Subcutaneous adipose tissue (tissue), 4 donors: ENCODE results near the gene MOGAT3. TPM values are rescaled to one million over a fixed set of nuclear protein-coding genes. Genes with fewer than 3 reads are reported as not detected.

Experiments
- total RNA-seq, 4 donors: library from RNA; depleted of rRNA; stranded (reverse); fragments of >200 nt; gene quantifications; one replicate each; pipeline ENCODE4 v1.1.0, GENCODE V29; 2016
- TF ChIP-seq, protein P1 (sequence below): fragments of 450-650 bp; IDR thresholded peaks from one replicate; pipeline ENCODE4 v1.5.1; 2016; ENCODE audit warnings: low read depth, mild to moderate bottlenecking, control low read depth, antibody characterized with exemption, moderate library complexity

Gene MOGAT3
- total RNA-seq, 4 donors from 2014 or later: not detected

DNA sequence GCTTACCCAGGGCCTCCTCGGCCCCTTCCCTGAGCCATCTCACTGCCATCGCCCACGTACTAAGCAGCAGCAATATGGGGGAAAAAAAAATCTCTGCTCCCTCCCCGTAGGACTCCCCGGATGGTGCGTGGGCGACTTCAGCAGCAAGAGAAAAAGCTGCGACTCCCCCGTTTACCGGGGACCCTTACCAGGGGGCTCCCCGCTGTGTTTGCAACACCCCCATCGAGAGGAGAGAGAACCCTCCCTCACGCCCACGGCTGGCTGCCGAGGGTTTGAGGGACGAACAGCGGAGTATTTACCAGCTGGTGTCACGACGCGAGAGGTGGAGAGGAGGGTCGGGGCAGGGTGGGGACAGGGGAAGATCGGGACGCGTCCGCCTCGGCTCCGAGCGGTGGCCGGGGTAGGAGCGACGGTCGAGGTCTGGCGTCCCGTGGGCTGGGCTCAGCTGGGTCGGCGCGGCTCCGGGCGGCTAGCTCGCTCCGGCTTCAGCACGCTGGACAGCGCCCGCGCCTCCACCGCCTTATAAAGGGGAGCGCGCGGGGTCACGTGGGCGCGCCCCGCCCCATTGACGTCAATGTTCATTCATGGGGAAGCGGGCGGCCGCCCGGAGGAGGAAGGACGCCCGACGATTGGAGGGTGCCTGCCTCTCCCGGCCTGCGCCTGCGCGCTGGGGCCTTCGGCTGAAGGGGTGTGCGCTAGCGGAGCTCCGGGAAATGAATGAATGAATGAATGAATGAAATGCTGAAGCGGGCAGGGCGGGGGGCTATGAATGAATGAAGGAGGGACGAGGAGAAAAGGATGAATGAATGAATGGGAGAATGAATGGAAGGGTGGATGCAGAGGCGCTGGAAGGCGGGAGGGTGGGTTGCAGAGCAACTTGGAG, 35.5 kb downstream of the MOGAT3 start, which contains the start of gene VGF:
TSS of gene VGF (minus strand) at position 495 of the 883 bp plus-strand sequence. CDS start 726 bp downstream, outside the sequence.
- TF ChIP-seq, protein P1, sequence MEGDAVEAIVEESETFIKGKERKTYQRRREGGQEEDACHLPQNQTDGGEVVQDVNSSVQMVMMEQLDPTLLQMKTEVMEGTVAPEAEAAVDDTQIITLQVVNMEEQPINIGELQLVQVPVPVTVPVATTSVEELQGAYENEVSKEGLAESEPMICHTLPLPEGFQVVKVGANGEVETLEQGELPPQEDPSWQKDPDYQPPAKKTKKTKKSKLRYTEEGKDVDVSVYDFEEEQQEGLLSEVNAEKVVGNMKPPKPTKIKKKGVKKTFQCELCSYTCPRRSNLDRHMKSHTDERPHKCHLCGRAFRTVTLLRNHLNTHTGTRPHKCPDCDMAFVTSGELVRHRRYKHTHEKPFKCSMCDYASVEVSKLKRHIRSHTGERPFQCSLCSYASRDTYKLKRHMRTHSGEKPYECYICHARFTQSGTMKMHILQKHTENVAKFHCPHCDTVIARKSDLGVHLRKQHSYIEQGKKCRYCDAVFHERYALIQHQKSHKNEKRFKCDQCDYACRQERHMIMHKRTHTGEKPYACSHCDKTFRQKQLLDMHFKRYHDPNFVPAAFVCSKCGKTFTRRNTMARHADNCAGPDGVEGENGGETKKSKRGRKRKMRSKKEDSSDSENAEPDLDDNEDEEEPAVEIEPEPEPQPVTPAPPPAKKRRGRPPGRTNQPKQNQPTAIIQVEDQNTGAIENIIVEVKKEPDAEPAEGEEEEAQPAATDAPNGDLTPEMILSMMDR: no peak

DNA sequence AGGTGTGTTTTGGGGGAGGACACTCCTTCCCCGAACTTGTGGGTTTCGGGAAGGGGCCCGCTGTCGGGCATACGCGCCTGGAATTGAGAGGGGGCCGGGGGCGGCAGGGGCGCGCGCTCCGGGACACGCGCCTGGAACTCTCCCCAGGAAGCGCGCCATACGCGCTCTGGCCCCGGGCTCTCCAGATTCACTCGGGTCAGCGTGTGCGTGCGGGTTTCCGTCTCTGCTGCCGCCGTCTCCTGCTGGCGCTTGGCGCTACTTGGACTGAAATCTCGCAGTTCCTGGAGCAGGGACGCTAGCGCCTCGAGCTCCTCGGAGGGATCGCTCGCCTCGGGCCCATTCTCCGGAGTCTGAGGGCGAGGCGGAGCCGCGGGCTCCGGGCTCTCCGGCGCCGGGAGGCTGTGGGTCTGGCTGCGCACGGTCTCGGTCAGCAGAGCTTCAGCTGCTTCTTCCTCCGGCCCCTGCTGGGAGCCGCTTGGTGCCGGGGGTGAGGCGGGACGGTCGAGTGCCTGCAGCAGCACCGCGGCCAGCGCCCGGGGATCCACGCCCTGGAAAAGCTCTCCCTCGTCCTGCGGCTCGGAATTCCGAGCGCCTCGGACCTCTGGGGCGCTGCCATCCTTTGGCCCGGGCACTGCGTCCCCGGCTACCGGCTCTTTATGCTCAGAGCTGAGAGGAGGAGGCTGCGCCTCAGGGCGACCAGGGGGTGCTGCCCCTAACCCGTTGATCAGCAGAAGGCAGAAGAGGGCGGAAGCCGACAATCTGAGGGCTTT, 36.6 kb downstream of the MOGAT3 start:
- TF ChIP-seq, protein P1: no peak

DNA sequence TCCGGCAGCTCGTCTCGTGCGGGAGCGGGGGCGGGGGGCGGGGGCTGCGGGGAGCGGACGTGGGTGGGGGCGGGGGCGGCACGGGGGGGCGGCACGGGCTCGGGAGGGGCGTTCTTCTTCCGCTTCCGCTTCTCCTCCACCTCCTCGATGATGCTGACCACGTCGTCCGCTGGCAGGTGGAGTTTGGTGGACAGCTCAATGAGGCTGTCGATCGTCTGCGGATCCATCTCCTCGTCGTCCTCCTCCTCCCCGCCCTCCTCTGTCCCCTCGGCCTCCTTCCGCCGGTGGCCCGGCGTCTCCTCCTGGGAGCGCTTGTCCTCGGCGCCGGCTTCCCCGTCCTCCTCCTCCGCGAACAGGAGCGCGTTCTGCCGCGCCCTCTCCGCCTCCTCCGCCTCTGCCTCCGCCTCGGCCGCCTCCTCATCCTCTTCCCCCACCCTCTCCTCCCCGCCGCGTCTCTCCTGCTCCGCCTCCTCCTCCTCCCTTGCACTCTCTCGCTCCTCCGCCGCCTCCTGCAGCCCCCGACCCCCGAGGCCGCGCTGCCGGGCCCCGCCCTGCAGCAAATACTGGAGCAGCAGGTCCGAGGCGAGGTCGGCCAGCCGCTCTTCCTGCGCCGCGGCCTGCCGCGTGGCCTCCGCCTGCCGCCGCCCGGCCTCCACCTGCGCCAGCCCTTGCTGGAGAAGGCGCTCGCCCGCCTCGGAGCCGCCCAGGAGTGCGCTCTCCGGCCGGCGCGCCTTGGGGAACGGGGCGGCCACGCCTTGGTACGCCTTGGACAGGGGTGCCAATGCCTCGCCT, 37.4 kb downstream of the MOGAT3 start:
- TF ChIP-seq, protein P1: no peak

DNA sequence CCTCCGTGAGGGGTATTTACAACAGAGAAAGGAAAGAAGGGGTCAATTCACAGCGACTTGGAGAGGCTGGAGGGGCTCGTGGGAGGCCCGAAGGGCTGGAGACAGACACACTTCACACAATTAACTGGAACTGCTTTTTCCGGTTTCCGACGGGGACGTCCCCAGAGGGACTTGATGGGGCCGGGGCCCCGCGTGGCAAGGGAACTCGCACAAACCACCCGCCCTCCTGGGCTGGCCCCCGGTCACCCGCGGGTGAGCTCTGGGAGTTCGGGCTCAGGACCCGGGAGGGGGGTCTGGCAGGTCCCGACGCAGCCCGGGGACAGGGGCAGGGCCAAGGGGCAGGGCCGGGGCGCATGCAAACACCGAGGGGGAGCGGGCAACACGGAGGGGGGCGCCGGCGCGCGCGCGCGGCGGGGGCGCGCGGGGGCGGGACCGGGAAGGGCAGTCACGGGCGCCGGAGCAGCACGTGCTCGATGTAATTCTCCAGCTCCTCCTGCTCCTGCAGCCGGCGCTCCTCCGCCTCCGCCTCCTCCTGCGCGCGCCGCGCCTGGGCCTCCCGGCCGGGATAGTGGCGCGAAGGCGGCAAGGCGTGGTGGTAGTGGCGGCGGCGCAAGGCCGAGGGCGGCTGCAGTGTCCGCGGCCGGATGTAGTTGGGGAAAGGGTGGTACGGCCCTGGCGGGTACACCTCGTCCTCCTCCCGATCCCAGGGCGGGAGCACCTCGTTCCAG, 38.1 kb downstream of the MOGAT3 start:
- TF ChIP-seq, protein P1: no peak

DNA sequence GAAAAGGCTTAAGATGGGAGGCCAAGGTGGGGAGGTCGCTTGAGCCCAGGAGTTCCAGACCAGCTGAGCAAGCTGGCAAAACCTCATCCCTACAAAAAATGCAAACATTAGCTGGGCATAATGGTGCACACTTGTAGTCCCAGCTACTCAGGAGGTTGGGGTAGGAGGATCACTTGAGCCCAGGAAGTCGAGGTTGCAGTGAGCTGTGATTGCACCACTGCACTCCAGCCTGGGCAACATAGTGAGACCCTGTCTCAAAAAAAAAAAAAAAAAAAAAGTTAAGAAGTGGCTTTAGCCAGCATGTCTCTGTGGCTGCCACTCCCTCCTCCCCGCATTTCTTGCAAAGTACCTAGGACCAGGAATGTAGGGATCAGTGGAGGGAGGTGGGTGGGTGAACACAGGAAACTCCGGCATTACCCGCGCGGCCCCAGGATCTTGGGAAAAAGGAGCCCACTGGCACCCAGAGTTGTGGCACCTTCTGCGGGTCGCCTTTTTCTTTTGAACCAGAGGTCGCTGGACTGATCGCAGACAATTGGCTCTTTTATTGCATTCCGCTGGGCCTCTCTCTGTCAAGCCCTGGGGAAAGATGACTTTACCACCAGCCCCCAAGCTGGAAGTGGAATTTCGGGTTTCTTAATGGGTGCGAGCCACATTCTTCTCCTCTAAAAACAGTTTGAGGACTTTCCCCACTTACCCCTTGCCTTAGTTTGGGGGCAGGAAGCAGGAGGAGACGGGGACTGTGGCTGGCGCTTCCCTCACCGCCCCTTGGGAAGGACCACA, 39.0 kb downstream of the MOGAT3 start:
- TF ChIP-seq, protein P1: no peak

DNA sequence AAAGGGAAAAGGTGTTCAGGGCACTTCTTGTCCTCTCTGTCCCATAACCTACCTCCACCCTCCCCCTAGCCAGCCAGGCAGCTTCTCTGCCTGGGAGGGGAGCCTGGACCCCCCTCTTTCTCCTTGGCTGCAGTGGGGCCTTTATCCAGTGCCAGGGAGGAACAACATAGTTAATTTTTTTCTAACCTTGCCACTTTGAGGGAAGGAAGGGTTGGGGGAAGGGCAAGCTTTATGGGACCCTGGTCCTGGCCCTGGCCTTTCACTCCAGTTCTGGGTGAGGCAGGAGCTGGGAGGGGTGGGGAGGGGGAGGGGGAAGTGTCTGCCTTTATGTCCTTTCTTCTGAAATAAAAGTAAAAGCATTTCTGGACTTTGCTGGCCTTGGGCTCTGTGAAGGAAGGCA, 39.9 kb downstream of the MOGAT3 start:
- TF ChIP-seq, protein P1: no peak
